Measurements from ENCODE around the gene IFT20. TPM values are rescaled to one million over a fixed set of nuclear protein-coding genes. Genes with fewer than 3 reads are reported as not detected.

The IFT20 gene, protein sequence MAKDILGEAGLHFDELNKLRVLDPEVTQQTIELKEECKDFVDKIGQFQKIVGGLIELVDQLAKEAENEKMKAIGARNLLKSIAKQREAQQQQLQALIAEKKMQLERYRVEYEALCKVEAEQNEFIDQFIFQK
- polyA plus RNA-seq = 19.9 to 28.7 TPM (median 27.1 TPM) in 3 replicates
- 58.3 TPM for polyA plus RNA-seq (2011; ENCODE audit: low read depth)
- polyA plus RNA-seq (2011; cell fraction: cytosol; rRNA removed) = 19.9 and 24.8 TPM in 2 replicates
- 13.1 and 21.9 TPM in 2 replicates for polyA plus RNA-seq (2011; cell fraction: nucleus; rRNA removed)
- 17.5 and 39.5 TPM in 2 replicates for polyA plus RNA-seq (2012; ENCODE audit: low replicate concordance)
- 3.1 to 9.9 TPM (median 9.8 TPM) in 3 replicates for polyA minus RNA-seq
- polyA minus RNA-seq (2011; cell fraction: cytosol; rRNA and poly(A)+ RNA removed) = 11.3 TPM
- polyA minus RNA-seq (2011; cell fraction: nucleus; rRNA and poly(A)+ RNA removed) = 1.5 and 5.0 TPM in 2 replicates

DNA sequence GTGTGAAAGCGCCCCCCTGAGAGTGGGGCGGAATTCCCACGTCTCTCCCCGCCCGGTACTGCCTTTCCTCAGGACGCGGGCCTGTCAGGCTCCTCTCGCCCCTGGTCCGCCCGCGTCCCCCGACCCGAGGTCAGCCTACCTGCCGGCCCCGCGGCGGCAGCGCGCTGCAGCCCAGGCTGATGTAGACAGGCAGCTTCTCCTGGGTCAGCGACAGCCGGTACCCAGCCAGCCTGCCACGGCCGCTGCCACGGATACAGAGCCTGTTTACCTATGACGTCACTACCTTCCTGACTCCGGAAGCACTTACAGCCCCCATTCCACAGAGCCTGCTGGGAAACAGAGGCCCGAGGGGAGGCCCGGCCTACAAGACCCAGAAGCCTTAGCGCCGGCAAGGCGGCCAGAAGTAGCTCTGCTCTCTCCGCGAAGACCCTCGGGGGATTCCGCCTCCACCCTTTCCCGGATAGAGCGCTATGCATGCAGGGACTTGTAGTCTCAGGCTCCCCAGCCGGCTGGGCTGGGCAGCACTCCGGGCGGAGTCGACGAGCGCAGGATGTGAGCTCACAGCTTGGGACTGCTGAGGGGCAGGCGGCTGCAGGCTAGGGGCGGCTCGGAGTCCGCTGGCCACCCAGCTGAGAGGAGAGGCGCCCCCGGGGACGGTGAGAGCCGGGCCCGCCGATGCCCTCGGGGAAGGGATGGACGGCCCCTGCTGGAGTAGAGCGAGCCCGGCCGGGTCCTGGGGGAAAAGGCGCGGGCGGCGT lies at the start of gene IFT20, which contains the start of gene TNFAIP1:
TSS of gene IFT20 (minus strand) at position 272 of the 758 bp plus-strand sequence. CDS start 3,487 bp downstream, outside the sequence.
TSS of gene TNFAIP1 (plus strand) at position 561 of the 758 bp plus-strand sequence. CDS start 3,761 bp downstream, outside the sequence.
- no peaks in the 10 kb centered on the region for H3K27me3 ChIP-seq (ENCODE audit: control insufficient read depth, extremely low read depth, insufficient read depth, low read length)
- H3K4me3 ChIP-seq (ENCODE audit: control insufficient read depth in 2 of 3, extremely low read depth in 1 of 3, insufficient read depth in 2 of 3, low read depth in 1 of 3, low read length in 3 of 3) = peak within 1 kb of the TSS; percentile 74 to 99 (median 97)
- TF ChIP-seq EZH2 (IDR thresholded peaks at IDR 0.05; ENCODE audit: low read length) (no peak), CTCF (optimal IDR thresholded peaks at IDR 0.05 in 1 of 3, IDR thresholded peaks at IDR 0.05 in 1 of 3, conservative IDR thresholded peaks at IDR 0.05 in 1 of 3; ENCODE audit: extremely low read depth in 1 of 3, insufficient read depth in 2 of 3, low read length in 3 of 3) (peak in 1 of 3 experiments; percentile 21)
- H3K4me2 ChIP-seq (ENCODE audit: control insufficient read depth, extremely low read depth, insufficient read depth, low read depth, low read length) = peak within 1 kb of the TSS; percentile 99
- H3K4me1 ChIP-seq (ENCODE audit: control insufficient read depth, extremely low read depth, insufficient read depth, low read length) = peaks cover 38% of the 10 kb centered on the region
- peaks cover 18% of the 10 kb centered on the region for H4K20me1 ChIP-seq (ENCODE audit: control insufficient read depth, extremely low read depth, insufficient read depth, low read length)
- peak within 1 kb of the TSS; percentile 83 for H2AFZ ChIP-seq (ENCODE audit: control insufficient read depth, low read length)
- peak within 1 kb of the TSS; percentile 99 for H3K9ac ChIP-seq (ENCODE audit: control insufficient read depth, extremely low read depth, insufficient read depth, low read length)
- H3K79me2 ChIP-seq (ENCODE audit: control insufficient read depth, insufficient read depth, low read length) = peaks cover 59% of the 10 kb centered on the region
- dilution Hi-C loops (cut with MboI; ENCODE audit: extremely low pct_ligation_motif_present, low sequenced_read_pairs) = no loop called here
- FAIRE-seq (peak; percentile 86), DNase-seq (ENCODE audit: low read depth, low spot score) (peak; percentile 100)
- peak within 1 kb of the TSS; percentile 99 for H3K27ac ChIP-seq (ENCODE audit: control insufficient read depth, insufficient read depth, low read length)
- peaks cover 10% of the 10 kb centered on the region for H3K9me1 ChIP-seq (ENCODE audit: control insufficient read depth, extremely low read depth, insufficient read depth, low read length)
- H3K9me3 ChIP-seq (ENCODE audit: control insufficient read depth, low read depth, low read length) = no peaks in the 10 kb centered on the region
- peaks cover 19 to 22% of the 10 kb centered on the region in 2 experiments for H3K36me3 ChIP-seq (ENCODE audit: control insufficient read depth in 2 of 2, extremely low read depth in 1 of 2, insufficient read depth in 2 of 2, low read length in 2 of 2)

DNA sequence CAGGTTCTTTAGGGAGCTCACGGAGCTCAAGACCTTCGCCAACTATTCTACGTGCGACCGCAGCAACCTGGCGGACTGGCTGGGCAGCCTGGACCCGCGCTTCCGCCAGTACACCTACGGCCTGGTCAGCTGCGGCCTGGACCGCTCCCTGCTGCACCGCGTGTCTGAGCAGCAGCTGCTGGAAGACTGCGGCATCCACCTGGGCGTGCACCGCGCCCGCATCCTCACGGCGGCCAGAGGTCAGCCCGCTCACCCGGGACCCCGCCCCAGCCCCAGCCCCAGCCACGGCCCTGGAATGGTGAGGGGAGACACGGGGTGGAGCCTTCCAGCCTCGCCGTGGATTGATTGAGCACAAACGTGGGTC lies 49.7 kb upstream of the IFT20 start:
- Histone ChIP-seq H3K79me2 (ENCODE audit: control insufficient read depth, insufficient read depth, low read length) (no peaks in the 10 kb centered on the region), H3K9me3 (ENCODE audit: control insufficient read depth, low read depth, low read length) (no peaks in the 10 kb centered on the region), H3K4me3 (ENCODE audit: control insufficient read depth in 2 of 3, extremely low read depth in 1 of 3, insufficient read depth in 2 of 3, low read depth in 1 of 3, low read length in 3 of 3) (peak overlapping the region in 1 of 3 experiments; percentile 69), H3K27me3 (ENCODE audit: control insufficient read depth, extremely low read depth, insufficient read depth, low read length) (peaks cover 36% of the 10 kb centered on the region), H3K9me1 (ENCODE audit: control insufficient read depth, extremely low read depth, insufficient read depth, low read length) (no peaks in the 10 kb centered on the region), H3K27ac (ENCODE audit: control insufficient read depth, insufficient read depth, low read length) (no peak overlapping the region), H3K4me2 (ENCODE audit: control insufficient read depth, extremely low read depth, insufficient read depth, low read depth, low read length) (peak overlapping the region; percentile 87), H3K4me1 (ENCODE audit: control insufficient read depth, extremely low read depth, insufficient read depth, low read length) (peaks cover 23% of the 10 kb centered on the region), H3K9ac (ENCODE audit: control insufficient read depth, extremely low read depth, insufficient read depth, low read length) (no peak overlapping the region), H3K36me3 (ENCODE audit: control insufficient read depth in 2 of 2, extremely low read depth in 1 of 2, insufficient read depth in 2 of 2, low read length in 2 of 2) (no peaks in the 10 kb centered on the region), H4K20me1 (ENCODE audit: control insufficient read depth, extremely low read depth, insufficient read depth, low read length) (no peaks in the 10 kb centered on the region), H2AFZ (ENCODE audit: control insufficient read depth, low read length) (no peak overlapping the region)
- dilution Hi-C loops (cut with MboI; ENCODE audit: extremely low pct_ligation_motif_present, low sequenced_read_pairs) = no loop called here
- no peak for DNase-seq (ENCODE audit: low read depth, low spot score)
- no peak for TF ChIP-seq EZH2 (IDR thresholded peaks at IDR 0.05; ENCODE audit: low read length)
- no peak for TF ChIP-seq CTCF (optimal IDR thresholded peaks at IDR 0.05 in 1 of 3, IDR thresholded peaks at IDR 0.05 in 1 of 3, conservative IDR thresholded peaks at IDR 0.05 in 1 of 3; ENCODE audit: extremely low read depth in 1 of 3, insufficient read depth in 2 of 3, low read length in 3 of 3)
- no peak for FAIRE-seq

Data from keratinocyte (primary cell).